Activated CD4-positive, alpha-beta T cell treated with anti-CD3 and anti-CD28 coated beads, Interleukin-2, amount 50 U/mL, for 48 hours (primary cell): ENCODE results near the gene ADAT1.

Source experiments
- DNase-seq, 2 experiments: peaks; one replicate each; pipeline ENCODE4 v3.0.0-alpha.2; 2020

ADAT1 gene, protein sequence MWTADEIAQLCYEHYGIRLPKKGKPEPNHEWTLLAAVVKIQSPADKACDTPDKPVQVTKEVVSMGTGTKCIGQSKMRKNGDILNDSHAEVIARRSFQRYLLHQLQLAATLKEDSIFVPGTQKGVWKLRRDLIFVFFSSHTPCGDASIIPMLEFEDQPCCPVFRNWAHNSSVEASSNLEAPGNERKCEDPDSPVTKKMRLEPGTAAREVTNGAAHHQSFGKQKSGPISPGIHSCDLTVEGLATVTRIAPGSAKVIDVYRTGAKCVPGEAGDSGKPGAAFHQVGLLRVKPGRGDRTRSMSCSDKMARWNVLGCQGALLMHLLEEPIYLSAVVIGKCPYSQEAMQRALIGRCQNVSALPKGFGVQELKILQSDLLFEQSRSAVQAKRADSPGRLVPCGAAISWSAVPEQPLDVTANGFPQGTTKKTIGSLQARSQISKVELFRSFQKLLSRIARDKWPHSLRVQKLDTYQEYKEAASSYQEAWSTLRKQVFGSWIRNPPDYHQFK

DNA sequence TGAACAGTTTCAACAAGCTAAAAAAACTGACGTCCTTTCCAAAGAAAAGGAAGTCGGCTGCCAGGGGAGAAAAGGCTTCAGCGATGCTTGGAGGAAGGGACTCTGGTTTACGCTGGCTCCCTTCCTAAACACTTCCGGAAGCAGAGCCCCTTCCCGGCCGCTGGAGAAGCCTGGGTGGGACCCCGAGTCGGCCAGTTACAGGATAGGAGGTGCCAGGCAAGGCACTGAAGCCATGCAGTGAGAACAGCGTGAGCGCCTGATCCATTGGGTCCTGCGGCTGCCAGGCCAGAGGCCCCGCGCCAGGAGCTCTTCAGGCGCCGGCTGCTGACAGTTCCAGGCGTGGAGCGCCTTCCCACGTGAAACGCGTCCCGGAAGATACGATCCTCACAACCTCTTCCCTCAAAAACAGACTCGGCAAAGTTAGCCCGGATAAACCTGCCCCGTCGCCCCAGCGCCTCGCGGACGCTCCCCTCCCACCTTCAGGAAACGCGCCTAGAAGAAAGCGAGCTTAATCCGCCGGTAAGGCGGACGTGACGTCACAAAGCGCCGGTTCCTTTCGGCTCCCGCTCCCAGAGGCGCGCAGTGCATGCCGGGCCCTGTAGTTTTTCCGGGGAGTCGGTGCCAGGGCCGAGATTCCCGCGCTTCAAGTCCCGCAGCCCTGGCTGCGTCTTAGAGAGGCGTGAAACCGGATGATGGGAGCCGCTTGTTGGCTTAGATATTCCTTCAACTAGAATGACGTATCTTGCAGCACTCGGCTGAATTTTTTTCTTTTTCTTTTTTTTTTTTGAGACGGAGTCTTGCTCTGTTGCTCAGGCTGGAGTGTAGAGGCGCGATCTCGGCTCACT is at the start of gene ADAT1:
Gene ADAT1, minus strand, starts transcription at position 521 of the 845 bp plus-strand sequence. CDS start 2,482 bp downstream, outside the sequence.
- DNase-seq = peak; percentile 96 to 98

DNA sequence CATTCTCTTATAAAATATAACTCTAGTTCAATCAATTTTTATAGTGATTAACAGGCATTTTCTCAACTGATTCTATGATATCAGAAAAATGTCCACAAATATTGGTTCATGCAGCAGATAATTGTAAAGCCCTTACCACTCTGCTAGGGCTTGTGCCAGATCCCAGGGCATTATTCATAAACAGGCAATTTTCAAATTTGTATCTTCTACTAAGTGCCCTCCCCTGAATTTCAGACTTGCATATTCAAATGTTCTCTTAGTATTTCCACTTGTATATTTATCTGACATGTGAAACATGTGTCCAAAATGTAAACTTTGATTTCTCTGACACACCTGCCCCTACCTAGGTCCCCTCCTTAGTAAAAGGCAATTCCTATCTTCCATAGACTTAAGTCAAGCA is 44.4 kb upstream of the ADAT1 start:
- no peak for DNase-seq

DNA sequence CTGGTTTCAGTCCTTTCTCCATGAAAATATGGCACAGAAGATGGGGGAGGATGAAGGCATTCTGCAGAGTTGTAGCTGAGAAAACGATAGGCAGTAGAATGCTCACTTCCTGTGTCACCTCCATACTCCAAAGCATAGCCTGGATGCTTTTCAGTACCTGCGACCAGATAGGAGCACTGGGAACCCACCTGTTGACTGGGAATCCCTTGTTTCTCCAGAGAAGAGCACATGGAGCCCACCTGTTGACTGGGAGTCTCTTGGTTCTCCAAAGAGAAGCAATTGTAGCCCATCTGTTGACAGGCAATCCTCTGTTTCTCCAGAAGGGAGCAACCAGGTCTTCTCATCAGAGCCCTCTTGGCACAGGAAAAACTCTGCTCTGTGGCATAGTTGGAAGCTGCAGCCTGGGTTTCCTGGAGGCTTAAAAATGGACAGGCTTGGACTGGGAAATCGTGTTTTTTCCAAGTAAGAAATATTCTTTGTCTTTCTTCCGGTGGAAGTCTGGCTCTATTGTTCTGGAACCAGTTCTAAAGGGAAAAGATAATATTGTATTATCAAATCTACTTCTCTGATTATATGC is 37.7 kb upstream of the ADAT1 start:
- no peak for DNase-seq

DNA sequence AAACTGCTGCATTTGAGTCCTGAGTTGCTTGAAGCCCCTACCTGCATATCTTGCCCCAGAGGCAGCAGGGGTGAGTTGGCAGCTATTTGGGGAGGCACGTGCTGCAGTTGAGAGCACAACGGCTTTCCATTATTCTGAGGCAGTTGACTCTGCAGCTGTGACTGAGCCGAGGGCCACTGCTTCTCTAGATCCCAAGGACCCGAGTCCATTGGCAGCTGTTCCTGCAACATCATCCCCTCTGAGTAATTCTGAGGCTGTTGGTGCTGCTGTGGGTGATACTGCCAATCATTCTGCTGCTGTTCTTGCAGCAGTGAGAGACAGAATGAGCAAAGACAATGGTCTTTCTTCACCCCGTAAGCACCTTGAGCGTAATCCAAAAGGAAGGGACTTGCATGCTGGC is 37.2 kb upstream of the ADAT1 start:
- no peak for DNase-seq

DNA sequence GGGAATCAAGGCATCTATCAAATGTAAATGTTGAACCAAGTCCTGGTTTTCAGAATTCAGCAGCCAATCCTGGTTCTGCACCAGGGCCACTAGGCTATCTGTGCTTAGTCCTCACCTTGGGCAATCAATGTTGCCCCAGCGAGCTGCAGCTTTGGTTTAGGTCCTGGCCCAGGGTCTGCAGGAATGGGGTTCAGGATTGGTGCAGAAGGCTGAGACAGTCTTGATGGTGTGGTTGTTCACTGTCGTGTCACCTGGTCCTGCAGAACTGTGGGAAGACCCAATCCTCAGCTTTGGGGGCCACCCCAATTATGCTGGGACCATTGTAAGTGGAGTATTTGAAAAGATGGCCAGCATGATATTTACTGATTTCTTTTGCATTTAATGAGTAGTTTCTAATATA is 35.1 kb upstream of the ADAT1 start:
- no peak for DNase-seq

DNA sequence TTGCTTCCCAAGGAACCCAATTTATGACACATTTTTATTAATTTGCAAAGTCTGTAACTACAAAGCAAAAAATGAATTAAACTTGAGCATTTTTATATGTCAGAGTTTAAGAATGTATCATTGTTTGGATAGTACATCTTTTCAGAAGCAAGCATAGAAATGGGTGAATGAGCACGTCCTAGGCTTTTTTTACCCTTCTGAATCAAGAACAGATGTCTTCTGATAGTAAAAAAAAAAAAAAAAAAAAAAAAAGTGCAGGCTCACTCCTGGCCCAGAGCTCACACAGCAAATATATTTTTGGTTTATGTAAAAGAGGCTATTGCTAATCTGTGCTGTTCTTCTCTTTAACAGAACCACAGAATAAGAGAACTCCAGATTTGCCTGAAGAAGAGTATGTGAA is 30.8 kb upstream of the ADAT1 start:
- no peak for DNase-seq

DNA sequence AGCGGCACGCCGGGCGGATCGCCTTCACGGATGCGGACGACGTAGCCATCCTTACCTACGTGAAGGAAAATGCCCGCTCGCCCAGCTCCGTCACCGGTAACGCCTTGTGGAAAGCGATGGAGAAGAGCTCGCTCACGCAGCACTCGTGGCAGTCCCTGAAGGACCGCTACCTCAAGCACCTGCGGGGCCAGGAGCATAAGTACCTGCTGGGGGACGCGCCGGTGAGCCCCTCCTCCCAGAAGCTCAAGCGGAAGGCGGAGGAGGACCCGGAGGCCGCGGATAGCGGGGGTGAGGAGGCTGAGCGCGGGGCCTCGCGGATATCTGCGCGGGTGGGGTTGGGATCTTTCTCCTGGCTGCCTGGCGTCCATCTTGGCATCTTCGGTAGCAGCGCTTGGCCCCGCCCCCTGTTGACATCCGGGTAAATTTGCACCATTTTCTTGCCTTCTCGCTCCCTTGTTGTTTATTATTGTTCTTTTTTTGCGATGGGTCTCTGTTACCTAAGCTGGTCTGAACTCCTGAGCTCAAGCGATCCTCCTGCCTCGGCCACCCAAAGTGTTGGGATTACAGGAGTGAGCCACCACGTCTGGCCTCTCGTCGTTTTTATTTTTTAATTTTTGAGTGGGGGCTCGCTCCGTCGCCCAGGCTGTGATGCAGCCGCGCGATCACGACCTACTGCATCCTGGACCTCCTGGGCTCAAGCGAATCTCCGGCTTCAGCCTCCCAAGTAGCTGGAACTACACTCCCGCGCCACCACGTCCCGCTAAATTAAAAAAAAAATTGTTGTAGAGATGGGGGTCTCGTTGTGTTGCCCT is 25.4 kb upstream of the ADAT1 start:
- DNase-seq = peak; percentile 88 to 91

DNA sequence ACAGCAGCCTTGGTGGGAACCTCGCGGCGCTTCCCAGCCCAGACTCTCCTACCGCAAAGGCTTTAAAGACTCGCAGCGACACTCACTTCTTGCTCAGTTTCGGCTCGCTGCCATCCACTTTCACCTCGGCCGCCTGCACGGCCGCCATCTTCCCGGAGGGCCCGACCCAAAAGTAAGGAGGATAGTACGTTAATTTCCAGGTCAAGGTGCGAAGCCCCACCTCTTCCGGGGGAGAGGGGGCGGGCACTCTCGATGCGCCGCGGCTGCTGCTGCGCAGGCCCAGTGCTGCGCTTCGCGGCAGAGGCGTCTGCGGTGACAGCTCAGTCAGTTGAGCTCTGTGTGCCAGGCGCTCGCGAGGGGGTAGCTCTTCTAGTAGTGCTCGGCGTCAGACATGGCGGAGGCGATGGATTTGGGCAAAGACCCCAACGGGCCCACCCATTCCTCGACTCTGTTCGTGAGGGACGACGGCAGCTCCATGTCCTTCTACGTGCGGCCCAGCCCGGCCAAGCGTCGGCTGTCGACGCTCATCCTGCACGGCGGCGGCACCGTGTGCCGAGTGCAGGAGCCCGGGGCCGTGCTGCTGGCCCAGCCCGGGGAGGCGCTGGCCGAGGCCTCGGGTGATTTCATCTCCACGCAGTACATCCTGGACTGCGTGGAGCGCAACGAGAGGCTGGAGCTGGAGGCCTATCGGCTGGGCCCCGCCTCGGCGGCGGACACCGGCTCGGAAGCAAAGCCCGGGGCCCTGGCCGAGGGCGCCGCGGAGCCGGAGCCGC is 24.6 kb upstream of the ADAT1 start, which contains the start of the genes KARS1 and TERF2IP:
Gene KARS1, minus strand, starts transcription at position 174 of the 773 bp plus-strand sequence. Its CDS starts 26 bp downstream, at position 148.
Gene TERF2IP, plus strand, starts transcription at position 282 of the 773 bp plus-strand sequence. Its CDS starts 110 bp downstream, at position 392.
- DNase-seq = peak; percentile 92 to 94

DNA sequence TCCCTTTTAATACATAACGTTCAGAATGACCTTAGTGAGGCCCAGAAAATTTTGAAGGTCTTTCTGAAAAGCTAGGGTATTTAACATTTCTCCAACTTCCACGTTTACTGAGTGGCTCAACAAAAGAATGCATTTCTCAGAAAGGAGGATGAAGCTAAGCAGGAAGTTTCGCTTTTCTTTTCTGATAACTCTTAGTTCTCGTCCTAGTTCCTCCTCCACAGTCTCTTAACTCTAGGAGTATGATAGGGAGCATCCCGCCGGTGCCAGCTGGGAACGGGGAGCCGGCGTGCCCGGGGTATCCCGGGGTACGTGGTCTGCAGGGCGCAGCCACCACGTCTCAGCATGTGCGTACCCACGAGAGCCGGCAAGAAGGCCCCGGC is 24.0 kb upstream of the ADAT1 start:
- DNase-seq = no peak

DNA sequence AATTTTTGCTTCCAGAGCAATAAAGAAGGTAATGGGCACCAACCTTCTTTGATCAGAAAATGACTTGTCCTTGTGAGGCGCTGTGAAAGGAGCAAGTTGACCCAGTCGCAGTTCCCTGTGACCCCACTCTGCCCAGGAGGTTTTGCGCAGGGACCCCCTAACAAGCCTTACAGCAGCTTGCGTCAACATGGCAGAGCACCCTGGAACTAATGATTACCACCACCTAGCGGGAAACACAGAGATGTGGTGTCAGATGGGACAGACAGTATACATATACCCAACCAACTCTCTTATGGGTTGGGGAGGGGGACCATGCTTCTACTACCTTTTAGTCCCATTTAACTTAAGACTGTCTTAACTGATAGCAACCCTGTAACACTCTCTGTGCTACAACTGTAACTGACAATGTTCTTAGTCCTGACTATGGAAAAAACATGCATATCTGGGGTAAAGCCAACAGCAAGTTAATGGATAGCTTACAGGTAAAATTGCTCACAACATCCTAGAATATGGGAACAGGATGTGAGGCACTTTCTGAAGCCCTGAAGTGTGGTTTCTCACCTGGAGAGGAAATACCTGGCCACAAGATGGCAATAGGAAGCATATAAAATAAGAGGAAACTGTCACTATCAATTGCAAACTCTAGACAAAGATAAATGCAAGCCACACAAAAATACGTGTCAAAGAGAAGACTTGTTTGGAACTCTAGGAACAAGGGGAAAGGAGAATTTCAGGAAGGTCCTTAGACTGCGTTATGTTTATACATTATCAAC is 21.3 kb upstream of the ADAT1 start:
- DNase-seq = no peak

DNA sequence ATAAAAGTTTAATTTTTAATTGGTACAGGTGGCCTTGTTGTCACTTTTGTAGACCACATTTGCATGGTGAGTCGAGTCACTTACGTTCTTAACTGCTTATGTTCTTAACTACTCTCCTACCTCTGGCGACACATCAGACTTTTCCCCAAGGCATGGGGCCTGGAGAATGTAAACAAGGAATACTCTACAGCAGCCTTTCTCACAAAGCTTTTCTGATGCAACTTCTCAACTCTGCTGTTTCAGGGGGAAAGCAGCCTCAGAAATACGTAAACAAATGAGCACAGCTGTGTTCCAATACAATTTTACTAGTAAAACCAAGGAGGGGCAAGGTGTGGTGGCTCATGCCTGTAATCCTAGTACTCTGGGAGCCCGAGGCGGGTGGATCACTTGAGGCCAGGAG is 17.5 kb upstream of the ADAT1 start:
- no peak for DNase-seq

DNA sequence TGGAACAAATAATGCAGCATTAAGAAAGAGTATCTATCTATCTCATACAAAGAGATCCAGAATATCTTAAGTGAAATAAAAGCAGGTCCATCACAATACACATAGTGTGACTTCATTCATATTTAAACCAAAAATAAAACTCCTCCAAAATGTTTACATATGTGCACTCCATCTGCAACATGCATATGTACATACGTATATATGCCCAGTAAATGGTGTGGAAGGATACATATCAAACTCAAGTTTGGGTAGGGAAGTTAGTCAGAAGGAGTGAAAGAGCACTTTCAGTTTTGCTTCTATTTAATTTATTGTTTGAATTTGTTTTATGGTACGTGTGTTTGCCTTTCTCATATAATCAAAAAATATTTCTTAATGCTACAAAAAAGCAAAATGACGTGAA is 12.0 kb upstream of the ADAT1 start:
- DNase-seq = no peak

DNA sequence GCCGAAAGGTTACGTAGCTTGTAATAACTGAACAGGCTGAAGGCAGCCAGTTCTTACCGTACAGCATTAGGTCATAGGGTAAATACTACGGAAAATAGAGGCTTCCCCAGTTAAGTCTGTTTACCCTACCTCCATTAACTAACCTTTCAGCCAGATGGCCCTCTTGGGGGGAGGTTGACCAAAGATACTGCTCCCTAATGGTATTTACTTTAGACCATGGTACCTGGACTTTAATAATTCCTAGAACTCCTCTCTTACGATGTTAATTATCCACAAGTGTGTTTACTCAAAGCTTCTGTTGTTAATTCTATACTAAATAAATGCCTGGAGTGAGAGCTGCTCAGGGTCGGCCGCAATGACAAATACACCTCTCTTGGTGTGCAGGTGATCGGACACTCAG is 9.8 kb upstream of the ADAT1 start:
- no peak for DNase-seq

DNA sequence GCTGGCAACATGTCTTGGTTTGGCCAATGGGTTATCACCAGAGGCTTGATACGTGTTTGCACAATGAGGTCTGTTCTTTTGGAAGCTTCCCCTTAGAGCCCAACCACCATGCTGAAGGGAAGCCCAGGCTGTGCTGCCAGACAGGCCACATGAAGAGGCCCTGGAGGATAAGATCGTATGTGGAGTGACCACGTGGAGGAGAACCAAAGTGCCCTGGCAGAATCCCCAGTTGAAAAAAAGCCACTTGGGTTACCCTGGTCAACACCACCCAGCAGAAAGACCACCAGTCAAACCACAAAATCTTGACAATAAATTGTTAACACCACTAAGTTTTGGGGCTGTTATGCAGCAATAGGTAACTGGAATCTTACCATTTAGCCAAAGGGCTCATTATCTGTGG is 7.0 kb upstream of the ADAT1 start:
- no peak for DNase-seq

DNA sequence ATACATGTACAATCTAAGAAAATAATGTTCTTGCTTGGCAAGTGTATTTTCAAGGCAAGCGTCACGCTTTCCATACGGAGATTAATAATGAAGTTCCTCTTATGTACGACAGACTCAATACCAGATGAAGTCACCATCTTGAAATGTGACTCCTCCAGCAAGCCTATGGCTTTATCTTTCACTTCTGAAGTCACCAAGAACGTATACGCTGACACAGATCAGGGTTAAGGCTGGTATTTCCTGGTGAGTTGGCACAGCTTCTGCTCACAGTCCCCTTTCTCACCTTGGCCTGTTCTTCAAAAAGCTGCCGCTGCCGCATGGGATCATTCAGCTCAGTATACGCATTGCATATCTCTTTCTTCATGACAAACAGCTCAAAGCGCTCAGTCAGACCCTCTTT is 6.1 kb upstream of the ADAT1 start:
- DNase-seq = no peak

DNA sequence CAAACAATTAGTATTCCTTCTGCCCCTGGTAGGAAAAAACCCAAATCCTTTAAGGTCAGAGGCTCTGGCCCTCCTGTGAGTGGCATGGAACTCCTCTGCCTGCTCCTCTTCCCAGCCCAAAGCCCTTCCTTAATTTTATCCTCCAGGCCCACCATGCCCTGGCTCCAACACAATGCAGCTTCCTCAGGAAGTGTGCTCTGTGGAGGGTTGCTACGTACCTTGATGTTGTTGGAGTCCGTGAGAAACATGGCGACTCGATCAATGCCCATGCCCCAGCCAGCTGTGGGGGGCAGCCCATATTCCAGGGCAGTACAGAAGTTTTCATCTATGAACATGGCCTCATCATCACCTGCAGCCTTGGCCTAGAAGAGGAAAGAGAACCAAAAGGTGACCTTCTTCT is 5.3 kb upstream of the ADAT1 start:
- no peak for DNase-seq

DNA sequence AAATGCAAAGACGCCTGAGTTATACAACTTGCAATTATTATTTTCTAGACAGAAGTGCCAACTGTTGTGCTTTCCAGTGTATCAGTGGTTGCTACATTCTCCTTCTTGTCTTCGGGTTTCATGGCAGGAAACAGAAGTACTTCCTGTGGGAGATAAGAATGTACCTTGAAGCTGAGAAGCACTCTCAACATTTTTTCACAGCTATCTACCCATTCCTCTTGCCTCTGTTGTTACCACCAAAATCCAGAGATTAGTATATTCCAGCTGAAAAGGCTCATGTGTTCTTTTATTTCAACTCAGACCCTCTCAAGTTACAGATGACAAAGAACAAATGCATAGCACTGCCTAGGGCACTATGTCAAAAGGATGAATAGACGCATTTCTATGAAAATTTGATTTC is 4.8 kb upstream of the ADAT1 start:
- no peak for DNase-seq

DNA sequence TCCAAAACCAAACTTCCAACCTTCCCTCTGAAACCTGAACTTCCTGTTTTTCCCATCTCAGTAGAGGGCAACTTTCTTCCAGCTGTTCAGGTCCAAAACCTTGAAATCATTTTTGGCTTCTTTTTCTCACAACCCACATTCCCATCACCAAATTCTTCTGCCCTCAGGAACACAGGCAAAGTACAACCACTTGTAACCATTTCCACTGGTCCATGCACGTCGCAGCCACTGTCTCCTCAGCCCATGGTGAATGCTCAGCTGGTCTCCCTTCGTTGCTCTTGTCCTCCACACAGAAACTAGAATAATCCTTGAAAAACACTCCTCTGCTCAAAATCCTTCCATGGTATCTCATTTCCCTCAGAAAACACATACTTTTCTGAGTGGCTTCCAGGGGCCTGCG is 3.7 kb upstream of the ADAT1 start:
- no peak for DNase-seq

DNA sequence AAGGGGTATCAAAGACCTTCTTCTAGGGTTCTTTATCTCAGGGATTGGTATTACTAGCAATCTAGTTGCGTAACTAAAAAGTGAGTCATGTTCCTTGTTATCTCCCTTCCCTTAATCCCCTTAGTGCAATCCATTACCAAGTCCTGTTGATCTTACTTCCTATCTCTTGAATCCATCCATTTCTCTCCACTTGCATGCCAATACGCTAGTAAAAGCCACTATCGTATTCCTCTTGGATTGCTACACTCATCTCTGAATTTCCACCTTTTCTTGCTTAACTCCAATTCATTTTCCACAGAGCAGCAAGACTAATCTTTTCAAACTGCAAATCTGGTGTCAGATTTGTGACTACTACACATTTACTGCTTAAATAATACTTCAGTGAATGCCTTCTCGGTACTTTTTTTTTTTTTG is 1.8 kb upstream of the ADAT1 start:
- DNase-seq = no peak

DNA sequence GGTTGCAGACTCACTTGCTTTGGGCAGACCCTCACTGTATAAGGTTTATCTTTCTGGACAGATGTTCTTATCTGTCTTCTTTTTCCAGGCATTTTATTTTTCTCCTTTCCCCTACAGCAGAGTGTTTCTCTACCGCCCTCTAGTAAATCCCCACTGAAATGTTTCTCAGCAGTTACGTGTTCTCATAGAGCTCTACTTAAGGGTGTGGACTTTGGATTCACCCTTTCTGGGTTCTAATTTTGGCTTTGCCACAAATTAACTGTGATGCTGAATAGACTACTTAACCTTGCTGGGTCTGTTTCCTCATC is 2.0 kb downstream of the ADAT1 start:
- no peak for DNase-seq
